SK-N-SH treated with all-trans-retinoic acid at 6 μM for 48 hours (cell line): ENCODE data around the gene ACSBG1.
A peak's percentile ranks its signal among the peaks of the same experiment; 100 is the strongest.

Experiments
- ATAC-seq: fragments of 200-7000 bp; cut with Tn5 transposase; 3 replicates; pipeline ENCODE4 v1.9.1; 2020; ENCODE audit warnings: mild to moderate bottlenecking, moderate library complexity
- ARNTL ChIP-seq: fragments of 450-650 bp; formaldehyde crosslinking; IDR thresholded peaks from 2 replicates; pipeline ENCODE4 v1.5.0; 2020; ENCODE audit warnings: low read depth, mild to moderate bottlenecking, moderate library complexity, borderline replicate concordance
- CSDC2 ChIP-seq: fragments of 250-450 bp; sonication (Bioruptor Pico); IDR thresholded peaks from 2 replicates; pipeline ENCODE4 v1.5.0; 2020; ENCODE audit warnings: mild to moderate bottlenecking, moderate library complexity
- ESRRG ChIP-seq: fragments of 250-450 bp; sonication (Bioruptor Pico); IDR thresholded peaks from 2 replicates; pipeline ENCODE4 v1.6.1; 2021; ENCODE audit warnings: mild to moderate bottlenecking
- GLIS3 ChIP-seq: fragments of 250-450 bp; sonication (Bioruptor Pico); IDR thresholded peaks from 2 replicates; pipeline ENCODE4 v1.5.0; 2020; ENCODE audit warnings: mild to moderate bottlenecking, moderate library complexity
- ISL1 ChIP-seq: fragments of 250-450 bp; sonication (Bioruptor Pico); IDR thresholded peaks from 2 replicates; pipeline ENCODE4 v2.1.2; 2022; ENCODE audit warnings: mild to moderate bottlenecking, moderate library complexity
- PPARA ChIP-seq: fragments of 250-450 bp; sonication (Bioruptor Pico); IDR thresholded peaks from 2 replicates; pipeline ENCODE4 v1.5.0; 2020; ENCODE audit warnings: mild to moderate bottlenecking, borderline replicate concordance
- RARB ChIP-seq: fragments of 250-450 bp; sonication (Bioruptor Pico); IDR thresholded peaks from 2 replicates; pipeline ENCODE4 v1.8.0; 2021; ENCODE audit warnings: mild to moderate bottlenecking, moderate library complexity
- SNAI2 ChIP-seq: fragments of 250-450 bp; sonication (Bioruptor Pico); IDR thresholded peaks from 2 replicates; pipeline ENCODE4 v1.5.0; 2020; ENCODE audit warnings: mild to moderate bottlenecking, moderate library complexity
- TCF4 ChIP-seq: fragments of 250-450 bp; sonication (Bioruptor Pico); IDR thresholded peaks from 2 replicates; pipeline ENCODE4 v1.8.0; 2021; ENCODE audit warnings: mild to moderate bottlenecking, moderate library complexity, borderline replicate concordance
- TOX ChIP-seq: fragments of 250-450 bp; sonication (Bioruptor Pico); IDR thresholded peaks from 2 replicates; pipeline ENCODE4 v1.8.0; 2021; ENCODE audit warnings: mild to moderate bottlenecking, moderate library complexity, borderline replicate concordance
- ZC3H10 ChIP-seq: fragments of 250-450 bp; sonication (Bioruptor Pico); IDR thresholded peaks from 2 replicates; pipeline ENCODE4 v1.5.1; 2021; ENCODE audit warnings: mild to moderate bottlenecking, moderate library complexity
- ZFP3 ChIP-seq: fragments of 250-450 bp; sonication (Bioruptor Pico); IDR thresholded peaks from 2 replicates; pipeline ENCODE4 v1.5.0; 2020; ENCODE audit warnings: mild to moderate bottlenecking, moderate library complexity
- ZFP30 ChIP-seq: fragments of 450-650 bp; formaldehyde crosslinking; IDR thresholded peaks from 2 replicates; pipeline ENCODE4 v1.5.0; 2022; ENCODE audit warnings: mild to moderate bottlenecking, moderate library complexity
- ZNF565 ChIP-seq: fragments of 450-650 bp; formaldehyde crosslinking; conservative IDR thresholded peaks from 2 replicates; pipeline ENCODE4 v1.5.0; 2020; ENCODE audit warnings: low read depth, mild to moderate bottlenecking, moderate library complexity
- ZNF70 ChIP-seq: fragments of 450-650 bp; formaldehyde crosslinking; IDR thresholded peaks from 2 replicates; pipeline ENCODE4 v1.5.0; 2020; ENCODE audit warnings: mild to moderate bottlenecking, moderate library complexity
- ZNF8 ChIP-seq: fragments of 450-650 bp; formaldehyde crosslinking; IDR thresholded peaks from 2 replicates; pipeline ENCODE4 v1.5.0; 2020; ENCODE audit warnings: mild to moderate bottlenecking, moderate library complexity
- TF ChIP-seq, protein P1 (sequence below): fragments of 250-450 bp; sonication (Bioruptor Pico); IDR thresholded peaks from 2 replicates; pipeline ENCODE4 v1.8.0; 2021; ENCODE audit warnings: low read depth, mild to moderate bottlenecking, moderate library complexity, borderline replicate concordance
- TF ChIP-seq, protein P2 (sequence below): fragments of 250-450 bp; sonication (Bioruptor Pico); IDR thresholded peaks from 2 replicates; pipeline ENCODE4 v1.5.0; 2020; ENCODE audit warnings: mild to moderate bottlenecking, moderate library complexity
- TF ChIP-seq, protein P3 (sequence below): fragments of 250-450 bp; sonication (Bioruptor Pico); IDR thresholded peaks from 2 replicates; pipeline ENCODE4 v1.5.1; 2020; ENCODE audit warnings: low read depth, mild to moderate bottlenecking, moderate library complexity
- TF ChIP-seq, protein P4 (sequence below): fragments of 250-450 bp; sonication (Bioruptor Pico); IDR thresholded peaks from 2 replicates; pipeline ENCODE4 v1.5.1; 2021; ENCODE audit warnings: mild to moderate bottlenecking, moderate library complexity

Gene ACSBG1

DNA sequence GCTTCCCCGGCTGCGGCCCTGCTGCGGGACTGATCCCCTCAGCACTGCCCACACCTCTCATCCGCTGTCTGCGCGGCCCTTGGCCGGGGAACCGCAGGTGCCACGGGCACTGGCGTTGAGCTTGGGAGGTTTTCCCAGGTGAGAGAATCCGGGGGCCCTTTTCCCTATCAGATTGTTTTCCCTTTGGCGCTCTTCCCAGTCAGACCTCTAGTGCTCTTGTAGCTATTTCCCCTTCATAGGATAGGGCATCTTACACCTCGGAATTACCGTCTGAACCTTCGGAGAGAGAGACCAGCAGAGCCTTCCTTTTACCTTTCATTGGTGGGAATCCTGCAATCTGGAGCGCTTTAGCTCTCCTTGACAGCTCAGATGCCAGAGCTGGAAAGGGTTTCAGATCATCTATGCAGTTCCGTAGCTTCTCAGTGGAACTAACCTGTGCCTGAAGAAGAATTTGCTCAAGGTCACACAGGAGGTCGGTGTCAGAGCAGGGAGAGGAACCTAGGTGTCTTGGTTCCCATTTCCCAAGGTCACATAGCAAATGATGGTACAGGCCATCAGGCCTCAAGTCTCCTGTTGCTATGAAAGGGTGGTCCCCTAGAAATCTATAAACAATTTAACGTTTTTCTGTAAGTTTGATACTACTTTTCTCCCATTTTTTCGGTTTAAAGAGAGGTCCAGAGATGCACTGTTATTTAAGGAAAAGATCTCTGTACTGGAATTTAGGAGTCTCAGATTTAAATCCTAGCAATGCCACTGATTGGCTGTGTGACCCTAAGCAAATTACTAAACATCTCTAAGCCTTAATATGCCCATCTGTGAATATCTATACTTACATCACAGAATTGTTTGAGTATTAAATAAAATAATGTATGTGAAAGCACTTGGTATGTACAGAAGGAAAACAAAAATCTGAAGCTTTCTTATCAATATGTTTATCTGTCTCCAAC, 84.3 kb downstream of the ACSBG1 start:
- peak; percentile 43 for ATAC-seq
- TF ChIP-seq TCF4: no peak
- TF ChIP-seq ESRRG (CRISPR knock-in tag): no peak
- no peak for TF ChIP-seq ARNTL
- TF ChIP-seq, protein P1, sequence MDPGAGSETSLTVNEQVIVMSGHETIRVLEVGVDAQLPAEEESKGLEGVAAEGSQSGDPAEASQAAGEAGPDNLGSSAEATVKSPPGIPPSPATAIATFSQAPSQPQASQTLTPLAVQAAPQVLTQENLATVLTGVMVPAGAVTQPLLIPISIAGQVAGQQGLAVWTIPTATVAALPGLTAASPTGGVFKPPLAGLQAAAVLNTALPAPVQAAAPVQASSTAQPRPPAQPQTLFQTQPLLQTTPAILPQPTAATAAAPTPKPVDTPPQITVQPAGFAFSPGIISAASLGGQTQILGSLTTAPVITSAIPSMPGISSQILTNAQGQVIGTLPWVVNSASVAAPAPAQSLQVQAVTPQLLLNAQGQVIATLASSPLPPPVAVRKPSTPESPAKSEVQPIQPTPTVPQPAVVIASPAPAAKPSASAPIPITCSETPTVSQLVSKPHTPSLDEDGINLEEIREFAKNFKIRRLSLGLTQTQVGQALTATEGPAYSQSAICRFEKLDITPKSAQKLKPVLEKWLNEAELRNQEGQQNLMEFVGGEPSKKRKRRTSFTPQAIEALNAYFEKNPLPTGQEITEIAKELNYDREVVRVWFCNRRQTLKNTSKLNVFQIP (CRISPR knock-in tag): no peak
- no peak for TF ChIP-seq ZNF565 (CRISPR knock-in tag)
- TF ChIP-seq RARB (CRISPR knock-in tag): no peak
- no peak for TF ChIP-seq ZFP30
- TF ChIP-seq ZFP3 (CRISPR knock-in tag): no peak
- TF ChIP-seq ZNF70 (CRISPR knock-in tag): no peak
- TF ChIP-seq ISL1 (CRISPR knock-in tag): no peak
- TF ChIP-seq, protein P2, sequence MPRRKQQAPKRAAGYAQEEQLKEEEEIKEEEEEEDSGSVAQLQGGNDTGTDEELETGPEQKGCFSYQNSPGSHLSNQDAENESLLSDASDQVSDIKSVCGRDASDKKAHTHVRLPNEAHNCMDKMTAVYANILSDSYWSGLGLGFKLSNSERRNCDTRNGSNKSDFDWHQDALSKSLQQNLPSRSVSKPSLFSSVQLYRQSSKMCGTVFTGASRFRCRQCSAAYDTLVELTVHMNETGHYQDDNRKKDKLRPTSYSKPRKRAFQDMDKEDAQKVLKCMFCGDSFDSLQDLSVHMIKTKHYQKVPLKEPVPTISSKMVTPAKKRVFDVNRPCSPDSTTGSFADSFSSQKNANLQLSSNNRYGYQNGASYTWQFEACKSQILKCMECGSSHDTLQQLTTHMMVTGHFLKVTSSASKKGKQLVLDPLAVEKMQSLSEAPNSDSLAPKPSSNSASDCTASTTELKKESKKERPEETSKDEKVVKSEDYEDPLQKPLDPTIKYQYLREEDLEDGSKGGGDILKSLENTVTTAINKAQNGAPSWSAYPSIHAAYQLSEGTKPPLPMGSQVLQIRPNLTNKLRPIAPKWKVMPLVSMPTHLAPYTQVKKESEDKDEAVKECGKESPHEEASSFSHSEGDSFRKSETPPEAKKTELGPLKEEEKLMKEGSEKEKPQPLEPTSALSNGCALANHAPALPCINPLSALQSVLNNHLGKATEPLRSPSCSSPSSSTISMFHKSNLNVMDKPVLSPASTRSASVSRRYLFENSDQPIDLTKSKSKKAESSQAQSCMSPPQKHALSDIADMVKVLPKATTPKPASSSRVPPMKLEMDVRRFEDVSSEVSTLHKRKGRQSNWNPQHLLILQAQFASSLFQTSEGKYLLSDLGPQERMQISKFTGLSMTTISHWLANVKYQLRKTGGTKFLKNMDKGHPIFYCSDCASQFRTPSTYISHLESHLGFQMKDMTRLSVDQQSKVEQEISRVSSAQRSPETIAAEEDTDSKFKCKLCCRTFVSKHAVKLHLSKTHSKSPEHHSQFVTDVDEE (CRISPR knock-in tag): no peak
- no peak for TF ChIP-seq CSDC2
- TF ChIP-seq ZNF8: no peak
- TF ChIP-seq, protein P3, sequence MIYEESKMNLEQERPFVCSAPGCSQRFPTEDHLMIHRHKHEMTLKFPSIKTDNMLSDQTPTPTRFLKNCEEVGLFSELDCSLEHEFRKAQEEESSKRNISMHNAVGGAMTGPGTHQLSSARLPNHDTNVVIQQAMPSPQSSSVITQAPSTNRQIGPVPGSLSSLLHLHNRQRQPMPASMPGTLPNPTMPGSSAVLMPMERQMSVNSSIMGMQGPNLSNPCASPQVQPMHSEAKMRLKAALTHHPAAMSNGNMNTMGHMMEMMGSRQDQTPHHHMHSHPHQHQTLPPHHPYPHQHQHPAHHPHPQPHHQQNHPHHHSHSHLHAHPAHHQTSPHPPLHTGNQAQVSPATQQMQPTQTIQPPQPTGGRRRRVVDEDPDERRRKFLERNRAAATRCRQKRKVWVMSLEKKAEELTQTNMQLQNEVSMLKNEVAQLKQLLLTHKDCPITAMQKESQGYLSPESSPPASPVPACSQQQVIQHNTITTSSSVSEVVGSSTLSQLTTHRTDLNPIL (CRISPR knock-in tag): no peak
- TF ChIP-seq PPARA (CRISPR knock-in tag): no peak
- no peak for TF ChIP-seq SNAI2 (CRISPR knock-in tag)
- TF ChIP-seq TOX (CRISPR knock-in tag): no peak
- TF ChIP-seq, protein P4, sequence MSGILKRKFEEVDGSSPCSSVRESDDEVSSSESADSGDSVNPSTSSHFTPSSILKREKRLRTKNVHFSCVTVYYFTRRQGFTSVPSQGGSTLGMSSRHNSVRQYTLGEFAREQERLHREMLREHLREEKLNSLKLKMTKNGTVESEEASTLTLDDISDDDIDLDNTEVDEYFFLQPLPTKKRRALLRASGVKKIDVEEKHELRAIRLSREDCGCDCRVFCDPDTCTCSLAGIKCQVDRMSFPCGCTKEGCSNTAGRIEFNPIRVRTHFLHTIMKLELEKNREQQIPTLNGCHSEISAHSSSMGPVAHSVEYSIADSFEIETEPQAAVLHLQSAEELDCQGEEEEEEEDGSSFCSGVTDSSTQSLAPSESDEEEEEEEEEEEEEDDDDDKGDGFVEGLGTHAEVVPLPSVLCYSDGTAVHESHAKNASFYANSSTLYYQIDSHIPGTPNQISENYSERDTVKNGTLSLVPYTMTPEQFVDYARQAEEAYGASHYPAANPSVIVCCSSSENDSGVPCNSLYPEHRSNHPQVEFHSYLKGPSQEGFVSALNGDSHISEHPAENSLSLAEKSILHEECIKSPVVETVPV (CRISPR knock-in tag): no peak

DNA sequence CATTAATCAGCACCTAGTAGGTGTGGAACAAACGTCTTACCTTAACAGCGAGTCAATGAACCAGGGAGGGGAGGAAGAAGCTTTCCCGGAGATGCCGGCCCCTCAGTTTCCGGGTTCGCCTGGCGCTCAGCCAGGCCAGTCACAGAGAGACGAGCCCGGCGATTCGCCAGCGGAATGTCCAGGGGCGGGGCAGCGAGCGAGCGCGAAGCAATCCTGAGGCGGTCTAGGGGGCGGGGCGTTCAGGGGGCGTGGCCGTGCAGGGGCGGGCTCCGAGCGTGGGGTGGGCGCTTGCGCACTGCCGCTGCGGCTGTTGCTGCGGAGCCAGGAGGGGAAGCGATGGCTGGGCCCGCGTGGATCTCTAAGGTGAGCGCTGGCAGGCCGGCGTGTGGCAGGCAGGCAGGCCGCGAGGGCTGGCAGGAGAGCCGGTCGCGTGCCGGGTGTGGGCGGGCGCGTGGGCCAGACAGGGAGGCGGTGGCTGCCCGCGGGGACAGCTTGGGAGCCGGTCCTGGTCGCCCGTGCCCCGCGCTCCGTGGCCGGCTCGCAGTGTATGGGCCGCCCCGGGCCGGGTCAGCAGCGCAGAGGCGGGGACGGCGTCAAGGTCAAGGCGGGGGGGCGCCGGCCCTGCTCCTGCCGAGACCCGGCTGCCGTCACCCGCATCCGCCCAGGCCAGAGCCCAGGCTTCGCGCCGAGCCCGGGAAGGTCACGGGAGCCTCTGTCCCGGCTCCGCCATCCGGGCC, 85.1 kb downstream of the ACSBG1 start, which contains the start of gene IDH3A:
Gene IDH3A (plus strand): TSS at position 295 of the 737 bp plus-strand sequence. CDS start 42 bp downstream, at position 337.
- TF ChIP-seq RARB (CRISPR knock-in tag) (no peak), SNAI2 (CRISPR knock-in tag) (no peak), CSDC2 (no peak), ISL1 (CRISPR knock-in tag) (no peak), GLIS3 (no peak), ZNF565 (CRISPR knock-in tag) (no peak), ZFP3 (CRISPR knock-in tag) (no peak), ZC3H10 (no peak)
- TF ChIP-seq, protein P3 (CRISPR knock-in tag): no peak
- TF ChIP-seq, protein P1 (CRISPR knock-in tag): no peak
- ATAC-seq: peak; percentile 96
